K562 (cell line): ENCODE data around the gene GABRD. TPM values are rescaled to one million over a fixed set of nuclear protein-coding genes. Genes with fewer than 3 reads are reported as not detected.

Experiments
- ATAC-seq: fragments of 200-7000 bp; cut with Tn5 transposase; 3 replicates; pipeline ENCODE4 v1.9.1; 2020; ENCODE audit warnings: moderate library complexity
- BruUV-seq: library from RNA; stranded (reverse); fragments of 400-500 nt; replicated peaks from 2 replicates; lab custom pipeline; 2021; lab: Mats Ljungman, UMichigan
- CTCF ChIA-PET: fragments of 300-600 bp; formaldehyde crosslinking; extraction: SDS; loops from one replicate; lab custom pipeline; 2021; ENCODE audit warnings: low intra/inter-chr PET ratio; lab: Yijun Ruan, JAX
- POLR2A ChIA-PET: fragments of 300-600, 350-650 bp; sonication (Branson Sonifier 250); formaldehyde crosslinking; extraction: SDS; loops from one replicate; lab custom pipeline; 2021; ENCODE audit warnings: antibody characterized with exemption, inconsistent platforms; lab: Yijun Ruan, JAX
- DNase-seq, 4 experiments: peaks; one replicate each; pipeline versions ENCODE4 v3.0.0 to v3.0.0-alpha.2; 2011 to 2018; ENCODE audit warnings: low spot score in 3 of 4, mixed read lengths in 3 of 4; ENCODE audit errors: extremely low read depth in 1 of 4
- FAIRE-seq: peaks from 2 replicates; lab custom pipeline; 2011; peaks lifted over from hg19 to GRCh38; lab: Jason Lieb, UNC
- H2AFZ ChIP-seq: 2 replicates; pipeline ENCODE4 v1.6.0; 2011; ENCODE audit warnings: low read depth, low read length, control low read depth, inconsistent platforms
- H3K27ac ChIP-seq: fragments of 200-600 bp; 3 replicates; pipeline ENCODE4 v1.8.0; 2011; ENCODE audit warnings: low read depth, mild to moderate bottlenecking, control low read depth, inconsistent platforms, low read length, moderate library complexity, mixed read lengths; ENCODE audit errors: extremely low read depth
- H3K27me3 ChIP-seq, 2 experiments: fragments of 300-600 bp in 1 of 2; 2 replicates in 1 of 2; 3 replicates in 1 of 2; pipeline versions ENCODE4 v1.6.0 to v1.8.0; 2011; ENCODE audit warnings: inconsistent platforms in 2 of 2, low read length in 2 of 2, mild to moderate bottlenecking in 1 of 2, mixed read lengths in 1 of 2, moderate library complexity in 1 of 2; ENCODE audit not compliant: control insufficient read depth in 2 of 2, insufficient read depth in 2 of 2
- H3K36me3 ChIP-seq: fragments of 300-600 bp; 3 replicates; pipeline ENCODE4 v1.8.0; 2011; ENCODE audit warnings: mild to moderate bottlenecking, low read length, inconsistent platforms; ENCODE audit not compliant: control insufficient read depth, insufficient read depth
- H3K4me1 ChIP-seq, 2 experiments: fragments of 200-600 bp in 1 of 2; replicated peaks in 1 of 2; 2 replicates in 1 of 2; 3 replicates in 1 of 2; pipeline versions ENCODE4 v1.5.1 to v1.8.0; 2011; ENCODE audit warnings: inconsistent platforms in 2 of 2, low read length in 2 of 2, mild to moderate bottlenecking in 1 of 2, mixed read lengths in 1 of 2, moderate library complexity in 1 of 2; ENCODE audit not compliant: control insufficient read depth in 2 of 2, insufficient read depth in 2 of 2
- H3K4me2 ChIP-seq: 2 replicates; pipeline ENCODE4 v1.6.1; 2011; ENCODE audit warnings: low read length, control low read depth, inconsistent platforms, mixed read lengths; ENCODE audit not compliant: insufficient read depth
- H3K4me3 ChIP-seq: fragments of 200-600 bp; sonication (generic), shearing (Covaris generic); 2 replicates; pipeline ENCODE4 v1.5.1; 2016; ENCODE audit warnings: control low read depth, inconsistent platforms
- H3K79me2 ChIP-seq: fragments of 200-600 bp; 3 replicates; pipeline ENCODE4 v1.8.0; 2011; ENCODE audit warnings: low read length, inconsistent platforms; ENCODE audit not compliant: control insufficient read depth, insufficient read depth
- H3K9ac ChIP-seq, 2 experiments: 2 replicates each; pipeline versions ENCODE4 v1.6.0 to v1.6.1; 2011; ENCODE audit warnings: low read depth in 2 of 2, low read length in 2 of 2, control low read depth in 1 of 2, inconsistent platforms in 1 of 2, mild to moderate bottlenecking in 1 of 2, mixed read lengths in 1 of 2; ENCODE audit not compliant: insufficient read depth in 1 of 2
- H3K9me1 ChIP-seq: one replicate; pipeline ENCODE4 v1.6.0; 2011; ENCODE audit warnings: inconsistent platforms, mild to moderate bottlenecking, low read length, moderate library complexity; ENCODE audit not compliant: control insufficient read depth, insufficient read depth
- H3K9me3 ChIP-seq: replicated peaks from 2 replicates; pipeline ENCODE4 v1.5.1; 2011; ENCODE audit warnings: low read depth, low read length, inconsistent platforms; ENCODE audit not compliant: control insufficient read depth, insufficient read depth
- H4K20me1 ChIP-seq: replicated peaks from 2 replicates; pipeline ENCODE4 v1.6.1; 2011; ENCODE audit warnings: low read length, inconsistent platforms, mixed read lengths; ENCODE audit not compliant: control insufficient read depth, insufficient read depth
- MYC ChIP-seq, 2 experiments: fragments of 250-450 bp in 1 of 2; sonication (Bioruptor Pico) in 1 of 2; IDR thresholded peaks; 2 replicates each; pipeline versions ENCODE4 v1.5.1 to v1.6.1; 2012 to 2021; ENCODE audit warnings: low read depth in 2 of 2, borderline replicate concordance in 1 of 2, improper control_type of control experiment in 1 of 2, low read length in 1 of 2, mild to moderate bottlenecking in 1 of 2, moderate library complexity in 1 of 2
- RBM22 ChIP-seq: fragments of 200-400 bp; formaldehyde crosslinking; IDR thresholded peaks from 2 replicates; pipeline ENCODE4 v1.6.1; 2018; ENCODE audit warnings: low read length, low read depth; ENCODE audit not compliant: poor library complexity, severe bottlenecking
- RFX7 ChIP-seq: fragments of 250-450 bp; sonication (Bioruptor Pico); IDR thresholded peaks from 2 replicates; pipeline ENCODE4 v1.5.1; 2021; ENCODE audit warnings: mild to moderate bottlenecking
- SMAD3 ChIP-seq: fragments of 450-650 bp; formaldehyde crosslinking; conservative IDR thresholded peaks from 2 replicates; pipeline ENCODE4 v1.4.0; 2020; ENCODE audit warnings: mild to moderate bottlenecking
- SP2 ChIP-seq: IDR thresholded peaks from 2 replicates; pipeline ENCODE4 v1.6.1; 2011; ENCODE audit warnings: mild to moderate bottlenecking, low read depth, low read length, moderate library complexity; ENCODE audit not compliant: poor library complexity, severe bottlenecking; ENCODE audit errors: extremely low read depth
- WGBS: fragments of 100-300 bp; shearing (Covaris generic); methylation state at CpG from one replicate; pipeline ENCODE4 v1.1.6; 2016; ENCODE audit warnings: low coverage, mixed read lengths; ENCODE audit not compliant: insufficient coverage; ENCODE audit errors: missing lambda C conversion rate; 5-methylcytosine and 5-hydroxymethylcytosine counted together
- in situ Hi-C: fragments of 300-500 bp; cut with MboI; formaldehyde crosslinking; loops from 4 replicates; pipeline ENCODE4 v1.15.0; 2018; ENCODE audit warnings: inconsistent platforms, mixed read lengths
- intact Hi-C: fragments of 100-400 bp; cut with micrococcal nuclease; formaldehyde crosslinking; loops from 2 replicates; pipeline ENCODE4 v1.14.2; 2022
- polyA plus RNA-seq, 8 experiments: library from polyadenylated mRNA; depleted of rRNA in 4 of 8; stranded (reverse) in 5 of 8; unstranded in 3 of 8; fragments of >200 nt; fragmentation: Nextera tagmentation in 2 of 8; fragmentation: Illumina TruSeq in 1 of 8; extraction: Ambion mirVana in 2 of 8; extraction: Trizol in 1 of 8; gene quantifications; 2 replicates each; pipeline versions ENCODE4 v1.2.1 to v1.2.3, GENCODE V29; 2011 to 2014; ENCODE audit warnings: inconsistent platforms in 1 of 8, missing spikeins in 1 of 8
- total RNA-seq, 7 experiments: library from RNA; depleted of rRNA in 6 of 7; stranded (reverse); fragments of >200 nt in 6 of 7; fragmentation: Illumina TruSeq in 2 of 7; extraction: Trizol in 2 of 7; gene quantifications; 2 replicates each; pipeline versions ENCODE4 v1.2.1 to v1.2.3, GENCODE V29; 2011 to 2021; ENCODE audit warnings: low replicate concordance in 1 of 7
- TF ChIP-seq, protein P1 (sequence below): IDR thresholded peaks from 2 replicates; pipeline ENCODE4 v1.6.1; 2012; ENCODE audit warnings: low read depth, low read length, improper control_type of control experiment, borderline replicate concordance

Gene GABRD
- total and polyA plus RNA-seq, 9 of the 15 experiments (the other 6 are each of a cell fraction or from before 2014, with no cell fraction given), result 0.07 TPM; not detected in 8

DNA sequence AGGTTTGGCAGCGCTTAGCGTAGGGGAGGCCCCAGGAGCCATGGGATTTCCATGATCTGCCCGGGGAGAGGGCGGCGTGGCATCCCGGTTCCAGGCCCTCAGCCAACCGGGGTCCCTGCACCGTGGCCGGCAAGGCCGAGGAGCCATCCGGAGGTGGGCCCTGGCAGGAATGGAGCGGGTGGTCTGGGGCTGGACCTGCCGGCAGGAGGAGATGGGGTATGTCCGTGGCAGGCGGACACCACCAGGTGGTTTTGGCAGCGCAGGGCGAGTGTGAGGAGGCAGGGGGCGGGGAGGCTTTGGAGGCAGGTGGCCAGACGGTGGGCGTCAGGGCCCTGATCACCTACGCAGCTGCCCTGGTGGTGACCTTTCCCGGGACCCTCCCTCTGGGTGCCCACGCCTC lies 41.4 kb downstream of the GABRD start:
- 8% methylated on average over 23 of the region's 23 CpGs for WGBS
- DNase-seq (no peak), ATAC-seq (no peak), FAIRE-seq (no peak)
- H3K9ac ChIP-seq, result no peak overlapping the region
- CTCF ChIA-PET, result no interaction called here
- intact Hi-C loops (no loop called here), in situ Hi-C loops (no loop called here)
- no peaks in the 10 kb centered on the region for H3K9me3 ChIP-seq
- no peak overlapping the region for H3K4me2 ChIP-seq
- no peak overlapping the region for H3K27ac ChIP-seq
- H2AFZ ChIP-seq, result no peak overlapping the region
- no peak for TF ChIP-seq RFX7 (CRISPR knock-in tag)
- no peak for TF ChIP-seq RBM22
- no peak for TF ChIP-seq SMAD3 (CRISPR knock-in tag)
- 0 out of 2 replicates have a peak, but pooled peaks cover 5% of the 10 kb centered on the region for H4K20me1 ChIP-seq
- no peaks in the 10 kb centered on the region for H3K36me3 ChIP-seq
- H3K4me1 ChIP-seq, result peaks cover 0 to 29% of the 10 kb centered on the region in 2 experiments; a peak in 2 of 5 replicates
- peaks cover 9% of the 10 kb centered on the region for H3K9me1 ChIP-seq
- POLR2A ChIA-PET, result no interaction called here
- peaks cover 44 to 64% of the 10 kb centered on the region in 2 experiments for H3K27me3 ChIP-seq
- no peak overlapping the region for H3K4me3 ChIP-seq
- no TSS peak for BruUV-seq
- H3K79me2 ChIP-seq, result no peaks in the 10 kb centered on the region

DNA sequence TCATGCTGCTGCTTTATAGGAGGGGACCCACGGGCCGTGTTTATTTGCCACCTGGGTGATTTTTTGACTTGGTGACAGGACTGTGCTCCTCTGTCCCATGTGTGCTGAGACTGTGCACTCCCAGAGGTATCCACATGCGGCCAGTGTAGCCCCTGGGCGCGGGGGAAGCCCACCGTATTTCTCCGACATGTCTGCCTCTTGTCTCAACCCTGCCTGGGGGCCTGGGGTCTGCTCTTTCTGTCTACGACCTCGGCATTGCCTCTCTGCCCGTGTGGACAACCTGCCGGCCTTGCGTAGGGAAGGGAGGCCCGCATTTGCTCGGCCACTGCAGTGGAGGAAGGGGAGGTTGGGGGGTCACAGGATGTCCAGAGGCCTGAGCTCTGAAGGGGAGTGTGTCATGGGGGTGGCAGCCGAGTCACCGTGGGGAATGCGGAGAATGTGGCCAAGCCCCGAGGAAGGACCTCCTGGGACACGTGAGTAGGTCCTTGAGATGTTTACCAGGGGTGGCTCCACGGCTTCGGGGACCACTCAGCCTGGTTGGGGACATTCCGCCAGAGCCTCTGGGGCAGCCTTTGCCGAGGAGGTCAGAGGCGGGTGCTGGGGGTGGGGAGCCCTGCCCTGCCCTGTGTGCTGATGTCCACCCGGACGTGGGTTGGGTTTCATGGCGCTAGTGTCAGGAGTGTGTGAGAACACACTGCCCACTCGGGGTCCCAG lies 42.1 kb downstream of the GABRD start:
- Histone ChIP-seq H3K79me2 (no peaks in the 10 kb centered on the region), H3K4me3 (no peak overlapping the region)
- CTCF ChIA-PET, result no interaction called here

More for the DNA sequence above, 42.1 kb downstream of the GABRD start:
- peaks cover 47 to 58% of the 10 kb centered on the region in 2 experiments for H3K27me3 ChIP-seq
- no peak for DNase-seq
- BruUV-seq, result no TSS peak
- in situ Hi-C loops, result no loop called here
- POLR2A ChIA-PET, result no interaction called here
- H4K20me1 ChIP-seq, result 0 out of 2 replicates have a peak, but pooled peaks cover 5% of the 10 kb centered on the region
- H3K9me3 ChIP-seq, result no peaks in the 10 kb centered on the region
- H2AFZ ChIP-seq, result no peak overlapping the region
- H3K4me1 ChIP-seq, result peaks cover 0 to 25% of the 10 kb centered on the region in 2 experiments; a peak in 2 of 5 replicates
- H3K9ac ChIP-seq, result no peak overlapping the region
- no peaks in the 10 kb centered on the region for H3K36me3 ChIP-seq
- peaks cover 2% of the 10 kb centered on the region for H3K9me1 ChIP-seq
- ATAC-seq, result peak; percentile 28; the same call in 1 of the 3 replicates
- TF ChIP-seq, protein P1, sequence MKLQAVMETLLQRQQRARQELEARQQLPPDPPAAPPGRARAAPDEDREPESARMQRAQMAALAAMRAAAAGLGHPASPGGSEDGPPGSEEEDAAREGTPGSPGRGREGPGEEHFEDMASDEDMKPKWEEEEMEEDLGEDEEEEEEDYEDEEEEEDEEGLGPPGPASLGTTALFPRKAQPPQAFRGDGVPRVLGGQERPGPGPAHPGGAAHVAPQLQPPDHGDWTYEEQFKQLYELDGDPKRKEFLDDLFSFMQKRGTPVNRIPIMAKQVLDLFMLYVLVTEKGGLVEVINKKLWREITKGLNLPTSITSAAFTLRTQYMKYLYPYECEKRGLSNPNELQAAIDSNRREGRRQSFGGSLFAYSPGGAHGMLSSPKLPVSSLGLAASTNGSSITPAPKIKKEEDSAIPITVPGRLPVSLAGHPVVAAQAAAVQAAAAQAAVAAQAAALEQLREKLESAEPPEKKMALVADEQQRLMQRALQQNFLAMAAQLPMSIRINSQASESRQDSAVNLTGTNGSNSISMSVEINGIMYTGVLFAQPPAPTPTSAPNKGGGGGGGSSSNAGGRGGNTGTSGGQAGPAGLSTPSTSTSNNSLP, result no peak
- TF ChIP-seq MYC (IDR thresholded peaks at IDR 0.05; ENCODE audit: low read depth, low read length) (no peak), MYC (CRISPR knock-in tag; IDR thresholded peaks at IDR 0.05; ENCODE audit: borderline replicate concordance, low read depth) (no peak), SP2 (peak; percentile 9)
- TF ChIP-seq, all 486 proteins: peak for 1
- no peak for FAIRE-seq
- 3% methylated on average over 28 of the region's 28 CpGs for WGBS
- H3K4me2 ChIP-seq, result no peak overlapping the region
- intact Hi-C loops, result no loop called here
- no peak overlapping the region for H3K27ac ChIP-seq
